ENCODE measurements around the gene CACNG3.

DNA sequence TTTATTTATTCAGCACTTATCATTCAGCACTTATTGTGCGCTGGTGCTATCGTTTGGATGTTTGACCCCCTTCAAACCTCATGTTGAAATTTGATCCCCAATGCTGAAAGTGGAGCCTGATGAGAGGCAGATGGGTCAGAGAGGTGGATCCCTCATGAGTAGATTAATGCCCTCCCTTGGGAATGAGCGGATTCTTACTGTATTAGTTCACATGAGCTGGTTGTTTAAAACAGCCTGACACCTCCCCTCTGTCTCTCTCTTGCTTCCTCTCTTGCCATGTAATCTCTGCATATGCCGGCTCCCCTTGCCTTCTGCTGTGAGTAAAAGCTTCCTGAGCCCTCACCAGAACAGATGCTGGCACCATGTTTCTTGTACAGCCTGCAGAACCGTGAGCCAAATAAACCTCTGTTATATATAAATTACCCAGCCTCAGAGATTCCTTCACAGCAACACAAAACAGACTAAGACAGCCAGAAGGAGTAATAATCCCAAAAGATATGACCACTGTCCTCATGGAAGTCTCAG is 111.1 kb downstream of the CACNG3 start:
- TF ChIP-seq EZH2 (IDR thresholded peaks at IDR 0.05; ENCODE audit: borderline replicate concordance, insufficient read depth, low read depth, low read length, poor library complexity, severe bottlenecking): no peak
- TF ChIP-seq, protein P1, sequence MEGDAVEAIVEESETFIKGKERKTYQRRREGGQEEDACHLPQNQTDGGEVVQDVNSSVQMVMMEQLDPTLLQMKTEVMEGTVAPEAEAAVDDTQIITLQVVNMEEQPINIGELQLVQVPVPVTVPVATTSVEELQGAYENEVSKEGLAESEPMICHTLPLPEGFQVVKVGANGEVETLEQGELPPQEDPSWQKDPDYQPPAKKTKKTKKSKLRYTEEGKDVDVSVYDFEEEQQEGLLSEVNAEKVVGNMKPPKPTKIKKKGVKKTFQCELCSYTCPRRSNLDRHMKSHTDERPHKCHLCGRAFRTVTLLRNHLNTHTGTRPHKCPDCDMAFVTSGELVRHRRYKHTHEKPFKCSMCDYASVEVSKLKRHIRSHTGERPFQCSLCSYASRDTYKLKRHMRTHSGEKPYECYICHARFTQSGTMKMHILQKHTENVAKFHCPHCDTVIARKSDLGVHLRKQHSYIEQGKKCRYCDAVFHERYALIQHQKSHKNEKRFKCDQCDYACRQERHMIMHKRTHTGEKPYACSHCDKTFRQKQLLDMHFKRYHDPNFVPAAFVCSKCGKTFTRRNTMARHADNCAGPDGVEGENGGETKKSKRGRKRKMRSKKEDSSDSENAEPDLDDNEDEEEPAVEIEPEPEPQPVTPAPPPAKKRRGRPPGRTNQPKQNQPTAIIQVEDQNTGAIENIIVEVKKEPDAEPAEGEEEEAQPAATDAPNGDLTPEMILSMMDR (IDR thresholded peaks at IDR 0.05): no peak
